HepG2 (cell line): ENCODE results near the gene CLUH. TPM values are rescaled to one million over a fixed set of nuclear protein-coding genes. Genes with fewer than 3 reads are reported as not detected.
A peak's percentile ranks its signal among the peaks of the same experiment; 100 is the strongest.

ENCODE experiments used
- ARID4A ChIP-seq: sonication (generic); formaldehyde crosslinking; IDR thresholded peaks from 2 replicates; pipeline ENCODE4 v1.5.0; 2020; ENCODE audit warnings: mild to moderate bottlenecking, missing genetic modification reagents, borderline replicate concordance
- CTCF ChIP-seq: sonication (generic); formaldehyde crosslinking; IDR thresholded peaks from 2 replicates; pipeline ENCODE4 v1.5.0; 2020; ENCODE audit warnings: mild to moderate bottlenecking, missing genetic modification reagents, moderate library complexity
- GATAD2A ChIP-seq: IDR thresholded peaks from 2 replicates; pipeline ENCODE4 v1.6.1; 2016
- GPN1 ChIP-seq: sonication (generic); formaldehyde crosslinking; IDR thresholded peaks from 2 replicates; pipeline ENCODE4 v1.5.1; 2020; ENCODE audit warnings: missing genetic modification reagents, borderline replicate concordance
- GTF3A ChIP-seq: sonication (generic); formaldehyde crosslinking; conservative IDR thresholded peaks from 2 replicates; pipeline ENCODE4 v1.4.0; 2020; ENCODE audit warnings: mild to moderate bottlenecking, missing genetic modification reagents
- KLF9 ChIP-seq: IDR thresholded peaks from 2 replicates; pipeline ENCODE4 v1.6.1; 2016; ENCODE audit warnings: low read depth
- MXD4 ChIP-seq: IDR thresholded peaks from 2 replicates; pipeline ENCODE4 v1.6.1; 2016; ENCODE audit warnings: mild to moderate bottlenecking, missing biosample characterization, missing genetic modification reagents
- NFE2 ChIP-seq: sonication (generic); formaldehyde crosslinking; IDR thresholded peaks from 2 replicates; pipeline ENCODE4 v1.4.0; 2020; ENCODE audit warnings: missing genetic modification reagents
- NR2F2 ChIP-seq: IDR thresholded peaks from 2 replicates; pipeline ENCODE4 v1.6.1; 2012; ENCODE audit warnings: low read depth, inconsistent platforms, borderline replicate concordance
- PCBP1 ChIP-seq: fragments of 200-400 bp; formaldehyde crosslinking; IDR thresholded peaks from 2 replicates; pipeline ENCODE4 v1.6.1; 2017; ENCODE audit warnings: mild to moderate bottlenecking, low read depth, low read length, borderline replicate concordance
- RNF219 ChIP-seq: sonication (generic); formaldehyde crosslinking; IDR thresholded peaks from 2 replicates; pipeline ENCODE4 v1.5.0; 2020; ENCODE audit warnings: mild to moderate bottlenecking, missing genetic modification reagents
- SMAD3 ChIP-seq: sonication (generic); formaldehyde crosslinking; IDR thresholded peaks from 2 replicates; pipeline ENCODE4 v1.4.0; 2020; ENCODE audit warnings: missing genetic modification reagents
- SMYD3 ChIP-seq: sonication (generic); formaldehyde crosslinking; IDR thresholded peaks from 2 replicates; pipeline ENCODE4 v1.8.1; 2023; ENCODE audit warnings: mild to moderate bottlenecking, missing genetic modification reagents
- TCF12 ChIP-seq, 2 experiments: fragments of 450-650 bp in 1 of 2; sonication (generic) in 1 of 2; formaldehyde crosslinking in 1 of 2; IDR thresholded peaks; 2 replicates each; pipeline versions ENCODE4 v1.6.1 to v1.8.0; 2017 to 2022; ENCODE audit warnings: antibody characterized with exemption in 1 of 2, mild to moderate bottlenecking in 1 of 2, missing genetic modification reagents in 1 of 2, moderate library complexity in 1 of 2
- TEAD3 ChIP-seq: optimal IDR thresholded peaks from 2 replicates; pipeline ENCODE3; 2016; ENCODE audit warnings: borderline replicate concordance
- YEATS2 ChIP-seq: sonication (generic); formaldehyde crosslinking; IDR thresholded peaks from 2 replicates; pipeline ENCODE4 v1.4.0; 2020; ENCODE audit warnings: missing genetic modification reagents, borderline replicate concordance
- YY1 ChIP-seq: IDR thresholded peaks from 2 replicates; pipeline ENCODE4 v1.6.1; 2011; ENCODE audit warnings: low read length, low read depth, moderate library complexity, mild to moderate bottlenecking; ENCODE audit not compliant: insufficient read depth, insufficient replicate concordance
- ZFP82 ChIP-seq: sonication (generic); formaldehyde crosslinking; IDR thresholded peaks from 2 replicates; pipeline ENCODE4 v1.5.1; 2020; ENCODE audit warnings: mild to moderate bottlenecking, missing genetic modification reagents, borderline replicate concordance
- ZMAT3 ChIP-seq: sonication (generic); formaldehyde crosslinking; conservative IDR thresholded peaks from 2 replicates; pipeline ENCODE4 v1.7.0; 2021; ENCODE audit warnings: missing genetic modification reagents
- ZNF446 ChIP-seq: sonication (generic); formaldehyde crosslinking; IDR thresholded peaks from 2 replicates; pipeline ENCODE4 v1.5.0; 2020; ENCODE audit warnings: mild to moderate bottlenecking, missing genetic modification reagents
- ZNF468 ChIP-seq: sonication (generic); formaldehyde crosslinking; IDR thresholded peaks from 2 replicates; pipeline ENCODE4 v1.8.0; 2022; ENCODE audit warnings: mild to moderate bottlenecking, moderate library complexity, missing genetic modification reagents
- ZNF597 ChIP-seq: sonication (generic); formaldehyde crosslinking; IDR thresholded peaks from 2 replicates; pipeline ENCODE4 v1.5.0; 2020; ENCODE audit warnings: missing genetic modification reagents
- polyA plus RNA-seq, 8 experiments: library from polyadenylated mRNA; depleted of rRNA in 3 of 8; stranded (reverse) in 7 of 8; unstranded in 1 of 8; fragments of >200 nt; fragmentation: Illumina TruSeq in 4 of 8; extraction: Trizol in 4 of 8; gene quantifications; 2 replicates each; pipeline versions ENCODE4 v1.2.1 to v1.2.3, GENCODE V29; 2011 to 2016; ENCODE audit warnings: low read depth in 4 of 8, missing spikeins in 1 of 8, mixed read lengths in 1 of 8; ENCODE audit not compliant: insufficient read depth in 1 of 8
- total RNA-seq, 5 experiments: library from RNA; depleted of rRNA; stranded (reverse); fragments of >200 nt; fragmentation: Illumina TruSeq; extraction: Trizol; gene quantifications; 2 replicates each; pipeline ENCODE4 v1.2.3, GENCODE V29; 2016; ENCODE audit warnings: low read depth in 1 of 5

CLUH gene
- total and polyA plus RNA-seq, 2 of the 13 experiments (the other 11 are each of a cell fraction or from before 2014, with no cell fraction given), result 30.9 to 60.5 TPM

- TF ChIP-seq CTCF (CRISPR knock-in tag) (peak; percentile 22; the same call in 1 of the 2 replicates), ZMAT3 (CRISPR knock-in tag) (peak; percentile 99), ZFP82 (CRISPR knock-in tag) (peak; percentile 92), MXD4 (CRISPR knock-in tag) (peak; percentile 90; the same call in 1 of the 2 replicates), KLF9 (peak; percentile 75; the same call in 1 of the 2 replicates), ARID4A (CRISPR knock-in tag) (peak; percentile 92), NR2F2 (no peak), TEAD3 (CRISPR knock-in tag) (peak; percentile 73), SMYD3 (CRISPR knock-in tag) (0 out of 2 replicates have a peak, but pooled peaks have one; percentile 81), ZNF446 (CRISPR knock-in tag) (peak; percentile 95), NFE2 (CRISPR knock-in tag) (no peak), TCF12 (IDR thresholded peaks at IDR 0.05) (no peak), TCF12 (CRISPR knock-in tag; IDR thresholded peaks at IDR 0.05) (peak; percentile 70; the same call in 1 of the 2 replicates), GATAD2A (0 out of 2 replicates have a peak, but pooled peaks have one; percentile 20), ZNF597 (CRISPR knock-in tag) (no peak), GPN1 (peak; percentile 95; the same call in 1 of the 2 replicates), RNF219 (CRISPR knock-in tag) (no peak), PCBP1 (no peak), SMAD3 (CRISPR knock-in tag) (peak; percentile 95), ZNF468 (CRISPR knock-in tag) (peak; percentile 93; the same call in 1 of the 2 replicates), GTF3A (CRISPR knock-in tag) (no peak), YY1 (peak; percentile 60), YEATS2 (CRISPR knock-in tag) (peak; percentile 56; the same call in 1 of the 2 replicates)
These were observed 38.2 kb upstream of the CLUH start (continued) for GRCh38 chr17:2749784-2750181.
